ENCODE measurements around the gene MYO10. TPM values are rescaled to one million over a fixed set of nuclear protein-coding genes. Genes with fewer than 3 reads are reported as not detected.

The MYO10 gene
- total and polyA plus RNA-seq, 2 experiments from 2014 or later, result 119 to 276 TPM

DNA sequence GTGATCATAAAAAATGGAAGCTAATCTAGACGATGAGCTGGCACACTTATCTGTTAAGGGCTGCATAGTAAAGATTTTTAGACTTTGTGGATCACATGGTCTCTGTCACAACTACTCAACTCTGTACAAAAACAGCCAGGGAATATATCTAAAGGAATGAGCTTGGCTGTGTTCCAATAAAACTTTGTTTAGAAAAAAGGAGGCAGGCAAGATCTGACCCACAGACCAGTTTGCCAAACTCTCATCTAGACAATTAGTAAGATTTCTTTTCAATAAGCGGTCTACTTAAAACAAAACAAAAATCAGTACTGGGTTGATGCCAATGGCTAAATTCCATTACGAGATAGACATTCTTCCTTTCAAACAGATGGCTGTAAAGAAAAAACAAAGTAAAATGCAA, 266.3 kb downstream of the MYO10 start:
- H3K9me2 ChIP-seq (ENCODE audit: insufficient read depth), result no peaks in the 10 kb centered on the region
- TF ChIP-seq REST (IDR thresholded peaks at IDR 0.05; ENCODE audit: unreplicated experiment), result no peak
- H3K79me2 ChIP-seq (replicated peaks; ENCODE audit: insufficient read depth), result 0 out of 2 replicates have a peak, but pooled peaks cover 3% of the 10 kb centered on the region
- no peak overlapping the region for H3K4me3 Mint-ChIP-seq
- H3K27ac Mint-ChIP-seq, result no peak overlapping the region
- H3K27ac ChIP-seq (ENCODE audit: low read depth), result no peak overlapping the region
- no peaks in the 10 kb centered on the region for H3K4me1 ChIP-seq (ENCODE audit: insufficient read depth)
- no peak overlapping the region for H3K4me3 ChIP-seq
- no peak overlapping the region for H2AFZ ChIP-seq
- H3K4me2 ChIP-seq, result no peak overlapping the region
- H3K9me3 Mint-ChIP-seq, result peaks cover 2% of the 10 kb centered on the region; the same call in 2 of the 3 replicates
- peaks cover 7% of the 10 kb centered on the region for H3K27me3 Mint-ChIP-seq (ENCODE audit: insufficient read depth, low read depth, poor library complexity)
- peaks cover 7% of the 10 kb centered on the region; the same call in 1 of the 2 replicates for H4K20me1 ChIP-seq (replicated peaks; ENCODE audit: insufficient read depth)
- peaks cover 14% of the 10 kb centered on the region for H3F3A ChIP-seq (replicated peaks; ENCODE audit: low read depth)
- ATAC-seq, result no peak
- H3K36me3 Mint-ChIP-seq (ENCODE audit: low read depth), result peaks cover 98% of the 10 kb centered on the region
- DNase-seq (ENCODE audit: low spot score), result no peak
- no peaks in the 10 kb centered on the region for H3K27me3 ChIP-seq (ENCODE audit: insufficient read depth)
- H3K36me3 ChIP-seq (ENCODE audit: insufficient read depth), result peaks cover 89% of the 10 kb centered on the region
- no peaks in the 10 kb centered on the region for H3K4me1 Mint-ChIP-seq

DNA sequence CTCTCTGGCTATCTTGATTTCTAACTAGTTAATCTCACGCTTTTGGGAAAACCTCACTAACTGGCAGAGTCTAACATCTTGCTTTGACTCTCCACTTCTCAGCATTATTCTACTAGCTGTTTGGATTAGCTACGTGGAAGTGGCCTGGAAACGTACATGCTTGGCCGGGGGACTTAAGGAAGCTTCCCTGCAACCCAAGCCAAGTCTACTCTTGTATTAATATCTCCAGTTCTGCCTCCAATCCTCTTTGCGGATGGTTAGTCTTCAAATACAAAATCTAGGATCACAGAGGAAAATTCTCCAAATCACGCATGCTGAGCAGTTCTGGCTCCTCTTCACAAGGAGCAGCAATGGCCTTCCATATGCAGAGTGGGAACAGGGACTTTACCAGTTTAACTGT, 267.5 kb downstream of the MYO10 start:
- Mint-ChIP-seq H3K36me3 (ENCODE audit: low read depth) (peaks cover 97% of the 10 kb centered on the region), H3K4me1 (no peaks in the 10 kb centered on the region), H3K27me3 (ENCODE audit: insufficient read depth, low read depth, poor library complexity) (peaks cover 7% of the 10 kb centered on the region), H3K4me3 (no peak overlapping the region), H3K9me3 (peaks cover 2% of the 10 kb centered on the region; the same call in 2 of the 3 replicates), H3K27ac (no peak overlapping the region)
- H3K4me3 ChIP-seq, result no peak overlapping the region
- H3K27ac ChIP-seq (ENCODE audit: low read depth), result no peak overlapping the region
- no peaks in the 10 kb centered on the region for H3K4me1 ChIP-seq (ENCODE audit: insufficient read depth)
- H3K9me2 ChIP-seq (ENCODE audit: insufficient read depth), result no peaks in the 10 kb centered on the region
- no peak overlapping the region for H3K4me2 ChIP-seq
- no peak for ATAC-seq
- H4K20me1 ChIP-seq (replicated peaks; ENCODE audit: insufficient read depth), result peaks cover 7% of the 10 kb centered on the region; the same call in 1 of the 2 replicates
- no peak for DNase-seq (ENCODE audit: low spot score)
- no peaks in the 10 kb centered on the region for H3K27me3 ChIP-seq (ENCODE audit: insufficient read depth)
- 0 out of 2 replicates have a peak, but pooled peaks cover 3% of the 10 kb centered on the region for H3K79me2 ChIP-seq (replicated peaks; ENCODE audit: insufficient read depth)
- peaks cover 24% of the 10 kb centered on the region for H3F3A ChIP-seq (replicated peaks; ENCODE audit: low read depth)
- no peak overlapping the region for H2AFZ ChIP-seq
- peaks cover 77% of the 10 kb centered on the region for H3K36me3 ChIP-seq (ENCODE audit: insufficient read depth)
- no peak for TF ChIP-seq ZNF114 (CRISPR knock-in tag; IDR thresholded peaks at IDR 0.05)
- TF ChIP-seq CREB1 (CRISPR knock-in tag; IDR thresholded peaks at IDR 0.05; ENCODE audit: low read depth), result no peak
- TF ChIP-seq, protein P1, sequence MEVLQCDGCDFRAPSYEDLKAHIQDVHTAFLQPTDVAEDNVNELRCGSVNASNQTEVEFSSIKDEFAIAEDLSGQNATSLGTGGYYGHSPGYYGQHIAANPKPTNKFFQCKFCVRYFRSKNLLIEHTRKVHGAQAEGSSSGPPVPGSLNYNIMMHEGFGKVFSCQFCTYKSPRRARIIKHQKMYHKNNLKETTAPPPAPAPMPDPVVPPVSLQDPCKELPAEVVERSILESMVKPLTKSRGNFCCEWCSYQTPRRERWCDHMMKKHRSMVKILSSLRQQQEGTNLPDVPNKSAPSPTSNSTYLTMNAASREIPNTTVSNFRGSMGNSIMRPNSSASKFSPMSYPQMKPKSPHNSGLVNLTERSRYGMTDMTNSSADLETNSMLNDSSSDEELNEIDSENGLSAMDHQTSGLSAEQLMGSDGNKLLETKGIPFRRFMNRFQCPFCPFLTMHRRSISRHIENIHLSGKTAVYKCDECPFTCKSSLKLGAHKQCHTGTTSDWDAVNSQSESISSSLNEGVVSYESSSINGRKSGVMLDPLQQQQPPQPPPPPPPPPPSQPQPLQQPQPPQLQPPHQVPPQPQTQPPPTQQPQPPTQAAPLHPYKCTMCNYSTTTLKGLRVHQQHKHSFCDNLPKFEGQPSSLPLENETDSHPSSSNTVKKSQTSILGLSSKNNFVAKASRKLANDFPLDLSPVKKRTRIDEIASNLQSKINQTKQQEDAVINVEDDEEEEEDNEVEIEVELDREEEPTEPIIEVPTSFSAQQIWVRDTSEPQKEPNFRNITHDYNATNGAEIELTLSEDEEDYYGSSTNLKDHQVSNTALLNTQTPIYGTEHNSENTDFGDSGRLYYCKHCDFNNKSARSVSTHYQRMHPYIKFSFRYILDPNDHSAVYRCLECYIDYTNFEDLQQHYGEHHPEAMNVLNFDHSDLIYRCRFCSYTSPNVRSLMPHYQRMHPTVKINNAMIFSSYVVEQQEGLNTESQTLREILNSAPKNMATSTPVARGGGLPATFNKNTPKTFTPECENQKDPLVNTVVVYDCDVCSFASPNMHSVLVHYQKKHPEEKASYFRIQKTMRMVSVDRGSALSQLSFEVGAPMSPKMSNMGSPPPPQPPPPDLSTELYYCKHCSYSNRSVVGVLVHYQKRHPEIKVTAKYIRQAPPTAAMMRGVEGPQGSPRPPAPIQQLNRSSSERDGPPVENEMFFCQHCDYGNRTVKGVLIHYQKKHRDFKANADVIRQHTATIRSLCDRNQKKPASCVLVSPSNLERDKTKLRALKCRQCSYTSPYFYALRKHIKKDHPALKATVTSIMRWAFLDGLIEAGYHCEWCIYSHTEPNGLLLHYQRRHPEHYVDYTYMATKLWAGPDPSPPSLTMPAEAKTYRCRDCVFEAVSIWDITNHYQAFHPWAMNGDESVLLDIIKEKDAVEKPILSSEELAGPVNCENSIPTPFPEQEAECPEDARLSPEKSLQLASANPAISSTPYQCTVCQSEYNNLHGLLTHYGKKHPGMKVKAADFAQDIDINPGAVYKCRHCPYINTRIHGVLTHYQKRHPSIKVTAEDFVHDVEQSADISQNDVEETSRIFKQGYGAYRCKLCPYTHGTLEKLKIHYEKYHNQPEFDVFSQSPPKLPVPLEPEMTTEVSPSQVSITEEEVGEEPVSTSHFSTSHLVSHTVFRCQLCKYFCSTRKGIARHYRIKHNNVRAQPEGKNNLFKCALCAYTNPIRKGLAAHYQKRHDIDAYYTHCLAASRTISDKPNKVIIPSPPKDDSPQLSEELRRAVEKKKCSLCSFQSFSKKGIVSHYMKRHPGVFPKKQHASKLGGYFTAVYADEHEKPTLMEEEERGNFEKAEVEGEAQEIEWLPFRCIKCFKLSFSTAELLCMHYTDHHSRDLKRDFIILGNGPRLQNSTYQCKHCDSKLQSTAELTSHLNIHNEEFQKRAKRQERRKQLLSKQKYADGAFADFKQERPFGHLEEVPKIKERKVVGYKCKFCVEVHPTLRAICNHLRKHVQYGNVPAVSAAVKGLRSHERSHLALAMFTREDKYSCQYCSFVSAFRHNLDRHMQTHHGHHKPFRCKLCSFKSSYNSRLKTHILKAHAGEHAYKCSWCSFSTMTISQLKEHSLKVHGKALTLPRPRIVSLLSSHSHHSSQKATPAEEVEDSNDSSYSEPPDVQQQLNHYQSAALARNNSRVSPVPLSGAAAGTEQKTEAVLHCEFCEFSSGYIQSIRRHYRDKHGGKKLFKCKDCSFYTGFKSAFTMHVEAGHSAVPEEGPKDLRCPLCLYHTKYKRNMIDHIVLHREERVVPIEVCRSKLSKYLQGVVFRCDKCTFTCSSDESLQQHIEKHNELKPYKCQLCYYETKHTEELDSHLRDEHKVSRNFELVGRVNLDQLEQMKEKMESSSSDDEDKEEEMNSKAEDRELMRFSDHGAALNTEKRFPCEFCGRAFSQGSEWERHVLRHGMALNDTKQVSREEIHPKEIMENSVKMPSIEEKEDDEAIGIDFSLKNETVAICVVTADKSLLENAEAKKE (CRISPR knock-in tag; IDR thresholded peaks at IDR 0.05), result no peak
- TF ChIP-seq EZH2phosphoT487 (IDR thresholded peaks at IDR 0.05; ENCODE audit: unreplicated experiment), result no peak
- no peak for TF ChIP-seq ZNF331 (CRISPR knock-in tag; IDR thresholded peaks at IDR 0.05; ENCODE audit: low read depth)
- TF ChIP-seq REST (IDR thresholded peaks at IDR 0.05; ENCODE audit: unreplicated experiment), result no peak
- no peak for TF ChIP-seq EZH2 (IDR thresholded peaks at IDR 0.05; ENCODE audit: low read depth, unreplicated experiment)
- TF ChIP-seq NANOG (IDR thresholded peaks at IDR 0.05; ENCODE audit: borderline replicate concordance), result no peak

Data from GM23338 (cell line).